Measurements from ENCODE around the gene FAM204A.

The FAM204A gene

GRCh38 chr10:118315629-118316028 lies 26.5 kb downstream of the FAM204A start:
- no peak overlapping the region for H3K4me3 ChIP-seq (ENCODE audit: low read depth, low read length)

GRCh38 chr10:118314882-118315281 lies 27.2 kb downstream of the FAM204A start:
- no peak for DNase-seq (ENCODE audit: low read depth)
- no peak for TF ChIP-seq CTCF (IDR thresholded peaks at IDR 0.05; ENCODE audit: insufficient read depth, low read depth, low read length, missing control alignments)
- H3K4me3 ChIP-seq (ENCODE audit: low read depth, low read length): no peak overlapping the region

More at GRCh38 chr10:118315629-118316028, 26.5 kb downstream of the FAM204A start:
- no peak for TF ChIP-seq CTCF (IDR thresholded peaks at IDR 0.05; ENCODE audit: insufficient read depth, low read depth, low read length, missing control alignments)
- no peak for DNase-seq (ENCODE audit: low read depth)

GRCh38 chr10:118311505-118311904 lies 30.6 kb downstream of the FAM204A start:
- DNase-seq (ENCODE audit: low read depth): no peak
- H3K4me3 ChIP-seq (ENCODE audit: low read depth, low read length): no peak overlapping the region
- no peak for TF ChIP-seq CTCF (IDR thresholded peaks at IDR 0.05; ENCODE audit: insufficient read depth, low read depth, low read length, missing control alignments)

GRCh38 chr10:118310822-118311221 lies 31.3 kb downstream of the FAM204A start:
- TF ChIP-seq CTCF (IDR thresholded peaks at IDR 0.05; ENCODE audit: insufficient read depth, low read depth, low read length, missing control alignments): no peak
- DNase-seq (ENCODE audit: low read depth): no peak
- H3K4me3 ChIP-seq (ENCODE audit: low read depth, low read length): no peak overlapping the region

GRCh38 chr10:118309911-118310310 lies 32.2 kb downstream of the FAM204A start:
- H3K4me3 ChIP-seq (ENCODE audit: low read depth, low read length): no peak overlapping the region
- TF ChIP-seq CTCF (IDR thresholded peaks at IDR 0.05; ENCODE audit: insufficient read depth, low read depth, low read length, missing control alignments): no peak
- DNase-seq (ENCODE audit: low read depth): no peak

- no peak for DNase-seq (ENCODE audit: low read depth)
- no peak overlapping the region for H3K4me3 ChIP-seq (ENCODE audit: low read depth, low read length)
- no peak for TF ChIP-seq CTCF (IDR thresholded peaks at IDR 0.05; ENCODE audit: insufficient read depth, low read depth, low read length, missing control alignments)
Measured at GRCh38 chr10:118308664-118309063, 33.5 kb downstream of the FAM204A start.

GRCh38 chr10:118307859-118308258 lies 34.3 kb downstream of the FAM204A start:
- TF ChIP-seq CTCF (IDR thresholded peaks at IDR 0.05; ENCODE audit: insufficient read depth, low read depth, low read length, missing control alignments): no peak
- no peak overlapping the region for H3K4me3 ChIP-seq (ENCODE audit: low read depth, low read length)
- DNase-seq (ENCODE audit: low read depth): no peak
